OCI-LY1 (cell line): ENCODE data around the gene USH1C.

Experiments used
- H2AFZ ChIP-seq: fragments of 200-600 bp; sonication (generic), shearing (Covaris generic); 2 replicates; pipeline ENCODE4 v1.6.0; 2014; ENCODE audit warnings: antibody characterized with exemption, mild to moderate bottlenecking, low read length
- H3F3A ChIP-seq: fragments of 200-600 bp; sonication (generic), shearing (Covaris generic); 2 replicates; pipeline ENCODE4 v1.6.0; 2014; ENCODE audit warnings: mild to moderate bottlenecking, antibody characterized with exemption, low read length, moderate library complexity; ENCODE audit not compliant: insufficient read depth
- H3K27ac ChIP-seq: fragments of 200-600 bp; sonication (generic); 2 replicates; pipeline ENCODE4 v1.5.1; 2014; ENCODE audit warnings: low read length, mixed run types, mild to moderate bottlenecking, low read depth; ENCODE audit not compliant: poor library complexity, severe bottlenecking
- H3K27me3 ChIP-seq: fragments of 200-600 bp; sonication (generic); 2 replicates; pipeline ENCODE4 v1.6.0; 2014; ENCODE audit warnings: antibody characterized with exemption, mild to moderate bottlenecking, low read length, moderate library complexity; ENCODE audit not compliant: insufficient read depth
- H3K36me3 ChIP-seq: fragments of 200-600 bp; sonication (generic); 2 replicates; pipeline ENCODE4 v1.6.1; 2014; ENCODE audit warnings: mild to moderate bottlenecking, antibody characterized with exemption, low read length, moderate library complexity, mixed read lengths; ENCODE audit not compliant: insufficient read depth
- H3K4me1 ChIP-seq: fragments of 200-600 bp; sonication (generic); 2 replicates; pipeline ENCODE4 v1.5.1; 2014; ENCODE audit warnings: mild to moderate bottlenecking, low read length, moderate library complexity; ENCODE audit not compliant: insufficient read depth, severe bottlenecking
- H3K4me2 ChIP-seq: fragments of 200-600 bp; sonication (generic), shearing (Covaris generic); 2 replicates; pipeline ENCODE4 v1.6.1; 2014; ENCODE audit warnings: low read length
- H3K4me3 ChIP-seq: fragments of 200-600 bp; sonication (generic); 2 replicates; pipeline ENCODE4 v1.5.1; 2014; ENCODE audit warnings: low read length, low read depth, mild to moderate bottlenecking, mixed read lengths; ENCODE audit not compliant: poor library complexity, severe bottlenecking
- H3K79me2 ChIP-seq: fragments of 200-600 bp; shearing (Covaris generic); 2 replicates; pipeline ENCODE4 v1.6.1; 2016; ENCODE audit warnings: mixed run types, low read length, mixed read lengths; ENCODE audit not compliant: insufficient read depth
- H3K9ac ChIP-seq: fragments of 200-600 bp; sonication (generic), shearing (Covaris generic); 2 replicates; pipeline ENCODE4 v1.6.1; 2014; ENCODE audit warnings: mild to moderate bottlenecking, low read length, mixed read lengths
- H3K9me2 ChIP-seq: fragments of 200-600 bp; sonication (generic), shearing (Covaris generic); 2 replicates; pipeline ENCODE4 v1.6.1; 2014; ENCODE audit warnings: low read depth, mild to moderate bottlenecking, low read length, mixed read lengths
- H3K9me3 ChIP-seq: fragments of 200-600 bp; shearing (Covaris generic); 2 replicates; pipeline ENCODE4 v1.6.1; 2014; ENCODE audit warnings: low read length, mixed read lengths
- H4K20me1 ChIP-seq: fragments of 200-600 bp; sonication (generic), shearing (Covaris generic); 2 replicates; pipeline ENCODE4 v1.6.0; 2016; ENCODE audit warnings: mild to moderate bottlenecking, low read length; ENCODE audit not compliant: insufficient read depth
- EZH2 ChIP-seq: fragments of 200-600 bp; sonication (generic), shearing (Covaris generic); IDR thresholded peaks from 2 replicates; pipeline ENCODE4 v1.8.0; 2017; ENCODE audit warnings: borderline replicate concordance, mixed run types, mild to moderate bottlenecking, antibody characterized with exemption, low read length, moderate library complexity, mixed read lengths
- TF ChIP-seq, protein P1 (sequence below): fragments of 200-600 bp; sonication (generic), shearing (Covaris generic); IDR thresholded peaks from 2 replicates; pipeline ENCODE4 v1.5.1; 2017; ENCODE audit warnings: mild to moderate bottlenecking, antibody characterized with exemption, low read length, moderate library complexity, mixed read lengths

Gene USH1C

DNA sequence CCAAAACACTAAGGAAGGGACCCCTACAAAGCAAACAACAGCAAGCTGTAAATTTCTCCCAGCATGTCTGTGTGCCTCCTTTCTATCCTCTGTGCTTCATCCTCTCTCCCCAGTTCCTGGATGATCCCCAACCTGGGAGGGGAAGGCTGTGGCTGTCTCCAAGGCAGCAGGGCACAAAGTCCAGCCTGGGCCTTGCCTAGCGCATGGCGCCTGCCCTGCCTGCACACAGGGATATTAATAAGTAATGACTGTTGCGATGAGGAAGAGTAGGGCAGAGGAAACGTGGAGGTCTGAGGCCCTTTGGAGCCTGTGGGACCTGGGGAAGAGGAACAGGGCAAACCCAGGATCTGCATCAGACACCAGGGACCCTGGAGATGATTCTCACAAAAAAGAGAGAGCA is 2.0 kb downstream of the USH1C start:
- no peak overlapping the region for H3K4me2 ChIP-seq
- H3K9ac ChIP-seq, result no peak overlapping the region
- H3K79me2 ChIP-seq, result no peaks in the 10 kb centered on the region
- H3F3A ChIP-seq, result no peaks in the 10 kb centered on the region
- no peaks in the 10 kb centered on the region for H4K20me1 ChIP-seq
- no peak overlapping the region for H2AFZ ChIP-seq
- H3K27ac ChIP-seq, result no peak overlapping the region
- no peak overlapping the region for H3K4me3 ChIP-seq
- H3K27me3 ChIP-seq, result no peaks in the 10 kb centered on the region
- H3K36me3 ChIP-seq, result no peaks in the 10 kb centered on the region
- no peaks in the 10 kb centered on the region for H3K4me1 ChIP-seq
- no peak for TF ChIP-seq EZH2
- TF ChIP-seq, protein P1, sequence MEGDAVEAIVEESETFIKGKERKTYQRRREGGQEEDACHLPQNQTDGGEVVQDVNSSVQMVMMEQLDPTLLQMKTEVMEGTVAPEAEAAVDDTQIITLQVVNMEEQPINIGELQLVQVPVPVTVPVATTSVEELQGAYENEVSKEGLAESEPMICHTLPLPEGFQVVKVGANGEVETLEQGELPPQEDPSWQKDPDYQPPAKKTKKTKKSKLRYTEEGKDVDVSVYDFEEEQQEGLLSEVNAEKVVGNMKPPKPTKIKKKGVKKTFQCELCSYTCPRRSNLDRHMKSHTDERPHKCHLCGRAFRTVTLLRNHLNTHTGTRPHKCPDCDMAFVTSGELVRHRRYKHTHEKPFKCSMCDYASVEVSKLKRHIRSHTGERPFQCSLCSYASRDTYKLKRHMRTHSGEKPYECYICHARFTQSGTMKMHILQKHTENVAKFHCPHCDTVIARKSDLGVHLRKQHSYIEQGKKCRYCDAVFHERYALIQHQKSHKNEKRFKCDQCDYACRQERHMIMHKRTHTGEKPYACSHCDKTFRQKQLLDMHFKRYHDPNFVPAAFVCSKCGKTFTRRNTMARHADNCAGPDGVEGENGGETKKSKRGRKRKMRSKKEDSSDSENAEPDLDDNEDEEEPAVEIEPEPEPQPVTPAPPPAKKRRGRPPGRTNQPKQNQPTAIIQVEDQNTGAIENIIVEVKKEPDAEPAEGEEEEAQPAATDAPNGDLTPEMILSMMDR, result no peak
- no peaks in the 10 kb centered on the region for H3K9me2 ChIP-seq
- no peaks in the 10 kb centered on the region for H3K9me3 ChIP-seq

DNA sequence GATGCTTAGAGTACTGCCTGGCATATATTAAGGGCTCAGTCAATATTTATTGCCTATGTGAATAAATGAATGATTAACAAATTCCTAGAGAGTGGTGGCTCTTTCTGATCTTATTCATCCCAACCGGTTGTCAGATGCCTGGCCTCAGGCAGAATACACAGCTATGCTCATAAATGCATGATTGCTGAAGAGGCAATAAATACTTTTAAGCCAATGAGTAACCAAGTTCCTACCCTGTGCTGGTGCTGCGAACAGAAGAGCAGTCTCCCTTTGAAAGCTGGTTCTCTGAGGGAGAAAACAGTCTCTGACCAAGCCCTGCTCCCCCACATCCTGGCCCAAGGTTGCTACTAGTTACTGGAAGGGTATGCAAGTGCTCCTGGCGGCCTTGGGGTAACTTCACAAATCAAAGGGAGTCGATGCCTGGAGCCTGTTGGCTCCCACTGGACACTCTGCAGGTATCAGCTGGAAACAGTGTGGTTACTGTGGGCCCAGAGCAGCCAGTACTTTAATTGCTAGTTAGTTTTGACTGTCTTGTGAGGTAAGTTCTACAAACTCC is 2.8 kb downstream of the USH1C start:
- H3K4me2 ChIP-seq, result no peak overlapping the region
- H3K9me3 ChIP-seq, result no peaks in the 10 kb centered on the region
- H3K9me2 ChIP-seq, result no peaks in the 10 kb centered on the region
- no peak overlapping the region for H3K27ac ChIP-seq
- H3K79me2 ChIP-seq, result no peaks in the 10 kb centered on the region
- no peaks in the 10 kb centered on the region for H4K20me1 ChIP-seq
- H3K4me1 ChIP-seq, result no peaks in the 10 kb centered on the region
- no peaks in the 10 kb centered on the region for H3K36me3 ChIP-seq
- no peaks in the 10 kb centered on the region for H3K27me3 ChIP-seq
- TF ChIP-seq EZH2, result no peak
- TF ChIP-seq, protein P1, result no peak
- H3F3A ChIP-seq, result no peaks in the 10 kb centered on the region
- no peak overlapping the region for H2AFZ ChIP-seq
- no peak overlapping the region for H3K9ac ChIP-seq
- H3K4me3 ChIP-seq, result no peak overlapping the region

DNA sequence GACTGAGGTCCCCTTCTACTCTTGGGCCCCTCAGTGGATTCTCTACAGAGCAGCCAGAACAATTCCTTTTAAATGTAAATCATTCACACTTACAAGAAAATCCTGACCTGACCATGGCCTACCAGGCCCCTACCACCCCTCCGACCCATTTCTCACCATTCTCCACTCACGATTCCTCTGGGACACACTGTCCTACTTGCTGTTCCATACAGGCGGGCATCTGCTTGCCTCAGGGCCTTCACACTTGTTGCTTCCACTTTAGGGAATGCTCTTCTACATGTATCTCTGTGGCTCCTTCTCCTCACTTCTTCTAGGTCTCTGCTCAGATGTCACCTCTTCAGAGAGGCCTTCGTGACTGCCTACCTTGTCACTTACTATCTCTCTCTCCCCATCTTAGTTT is 3.4 kb downstream of the USH1C start:
- H3K27me3 ChIP-seq, result no peaks in the 10 kb centered on the region
- H3K9me2 ChIP-seq, result no peaks in the 10 kb centered on the region
- H3K4me2 ChIP-seq, result no peak overlapping the region
- no peaks in the 10 kb centered on the region for H3K36me3 ChIP-seq
- no peaks in the 10 kb centered on the region for H3K79me2 ChIP-seq
- no peak overlapping the region for H2AFZ ChIP-seq
- no peaks in the 10 kb centered on the region for H3K4me1 ChIP-seq
- H3K9ac ChIP-seq, result no peak overlapping the region
- H3F3A ChIP-seq, result no peaks in the 10 kb centered on the region
- H4K20me1 ChIP-seq, result no peaks in the 10 kb centered on the region
- no peak overlapping the region for H3K27ac ChIP-seq
- H3K9me3 ChIP-seq, result no peaks in the 10 kb centered on the region
- TF ChIP-seq EZH2, result no peak
- H3K4me3 ChIP-seq, result no peak overlapping the region

DNA sequence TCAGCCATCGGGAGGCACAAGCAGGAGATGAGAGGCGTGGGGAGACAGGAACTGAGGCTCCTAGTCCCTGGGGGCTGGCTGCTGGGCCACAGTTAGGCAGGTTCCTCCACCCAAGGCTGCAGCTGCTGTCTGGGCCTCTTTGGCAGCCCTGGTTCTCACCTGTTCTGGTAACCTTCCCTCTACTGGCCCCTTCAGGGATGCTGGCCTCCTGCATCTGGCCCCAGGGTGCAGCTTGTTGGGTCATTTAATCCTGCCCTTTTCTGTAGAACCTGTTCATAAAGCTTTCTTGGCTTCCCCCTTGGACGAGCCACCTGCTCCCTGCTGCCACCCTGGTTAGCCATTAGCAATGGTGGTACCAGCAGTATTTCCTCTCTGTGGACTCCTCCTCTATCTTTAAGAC is 5.5 kb downstream of the USH1C start:
- Histone ChIP-seq H3K9me2 (no peaks in the 10 kb centered on the region), H3K36me3 (no peaks in the 10 kb centered on the region), H3K4me2 (no peak overlapping the region), H3K9me3 (no peaks in the 10 kb centered on the region), H3K9ac (no peak overlapping the region), H3K79me2 (no peaks in the 10 kb centered on the region), H3K4me3 (no peak overlapping the region), H4K20me1 (no peaks in the 10 kb centered on the region), H3K27ac (no peak overlapping the region), H2AFZ (no peak overlapping the region), H3K4me1 (no peaks in the 10 kb centered on the region), H3F3A (no peaks in the 10 kb centered on the region), H3K27me3 (peaks cover 3% of the 10 kb centered on the region; the same call in 1 of the 2 replicates)
- TF ChIP-seq EZH2, result no peak
